Endothelial cell of umbilical vein (primary cell): ENCODE data around the gene MRPS18B. TPM values are rescaled to one million over a fixed set of nuclear protein-coding genes. Genes with fewer than 3 reads are reported as not detected.

Experiments
- BruUV-seq: library from RNA; stranded (reverse); fragments of 400-500 nt; replicated peaks from 2 replicates; lab custom pipeline; 2021; lab: Mats Ljungman, UMichigan
- CTCF ChIA-PET: fragments of 300-600, 350-600 bp; sonication (Branson Sonifier 250); formaldehyde crosslinking; loops from one replicate; lab custom pipeline; 2021; ENCODE audit warnings: antibody characterized with exemption, inconsistent platforms; lab: Charles Lee
- POLR2A ChIA-PET: fragments of 300-600, 350-600 bp; sonication (Branson Sonifier 250); formaldehyde crosslinking; loops from one replicate; lab custom pipeline; 2021; ENCODE audit warnings: antibody characterized with exemption, inconsistent platforms; lab: Charles Lee
- DNase-seq: peaks from one replicate; pipeline ENCODE4 v3.0.0-alpha.2; 2011; ENCODE audit warnings: low read depth, low spot score
- FAIRE-seq: peaks from 2 replicates; lab custom pipeline; 2011; peaks lifted over from hg19 to GRCh38; lab: Jason Lieb, UNC
- H2AFZ ChIP-seq: 2 replicates; pipeline ENCODE4 v1.6.0; 2012; ENCODE audit warnings: low read depth, low read length, control low read depth, inconsistent platforms
- H3K27ac ChIP-seq: 2 replicates; pipeline ENCODE4 v1.5.1; 2011; ENCODE audit warnings: low read depth, mild to moderate bottlenecking, control low read depth, low read length, moderate library complexity; ENCODE audit not compliant: insufficient read depth
- H3K27me3 ChIP-seq, 2 experiments: 2 replicates each; pipeline versions ENCODE4 v1.6.0 to v1.6.1; 2011; ENCODE audit warnings: low read length in 2 of 2, mixed read lengths in 1 of 2; ENCODE audit not compliant: control insufficient read depth in 2 of 2, insufficient read depth in 2 of 2
- H3K36me3 ChIP-seq, 2 experiments: 2 replicates in 1 of 2; 3 replicates in 1 of 2; pipeline ENCODE4 v1.5.1; 2011; ENCODE audit warnings: low read length in 2 of 2, mild to moderate bottlenecking in 1 of 2, moderate library complexity in 1 of 2; ENCODE audit not compliant: control insufficient read depth in 2 of 2, insufficient read depth in 2 of 2; ENCODE audit errors: extremely low read depth in 1 of 2
- H3K4me1 ChIP-seq: 3 replicates; pipeline ENCODE4 v1.5.1; 2011; ENCODE audit warnings: mild to moderate bottlenecking, low read length; ENCODE audit not compliant: control insufficient read depth, insufficient read depth; ENCODE audit errors: extremely low read depth
- H3K4me2 ChIP-seq: 2 replicates; pipeline ENCODE4 v1.6.1; 2011; ENCODE audit warnings: low read length, control low read depth, mixed read lengths; ENCODE audit not compliant: insufficient read depth
- H3K4me3 ChIP-seq, 3 experiments: fragments of 200-600 bp in 1 of 3; sonication (generic), shearing (Covaris generic) in 1 of 3; replicated peaks in 1 of 3; 2 replicates each; pipeline ENCODE4 v1.5.1; 2011 to 2016; ENCODE audit warnings: control low read depth in 3 of 3, low read length in 3 of 3, mild to moderate bottlenecking in 2 of 3, inconsistent platforms in 1 of 3, low read depth in 1 of 3, moderate library complexity in 1 of 3; ENCODE audit not compliant: insufficient read depth in 1 of 3
- H3K79me2 ChIP-seq: 2 replicates; pipeline ENCODE4 v1.6.0; 2012; ENCODE audit warnings: low read length, inconsistent platforms; ENCODE audit not compliant: control insufficient read depth, insufficient read depth
- H3K9ac ChIP-seq: replicated peaks from 2 replicates; pipeline ENCODE3; 2011; ENCODE audit warnings: low read length, control low read depth; ENCODE audit not compliant: insufficient read depth; ENCODE audit errors: extremely low read depth
- H3K9me1 ChIP-seq: replicated peaks from 3 replicates; pipeline ENCODE4 v1.6.0; 2011; ENCODE audit warnings: mild to moderate bottlenecking, low read length; ENCODE audit not compliant: control insufficient read depth, insufficient read depth; ENCODE audit errors: extremely low read depth
- H3K9me3 ChIP-seq: replicated peaks from 2 replicates; pipeline ENCODE4 v1.5.1; 2012; ENCODE audit warnings: low read length, inconsistent platforms; ENCODE audit not compliant: control insufficient read depth, insufficient read depth
- H4K20me1 ChIP-seq: replicated peaks from 2 replicates; pipeline ENCODE3; 2011; ENCODE audit warnings: mild to moderate bottlenecking, low read length; ENCODE audit not compliant: control insufficient read depth, insufficient read depth; ENCODE audit errors: extremely low read depth
- CTCF ChIP-seq, 2 donors: IDR thresholded peaks; 1 replicate in 1 of 2; 2 replicates in 1 of 2; pipeline ENCODE4 v1.5.1; 2011; ENCODE audit warnings: low read length in 2 of 2, mild to moderate bottlenecking in 2 of 2, moderate library complexity in 2 of 2, control low read depth in 1 of 2, inconsistent platforms in 1 of 2, low read depth in 1 of 2; ENCODE audit not compliant: insufficient read depth in 1 of 2; ENCODE audit errors: extremely low read depth in 1 of 2
- EZH2 ChIP-seq: IDR thresholded peaks from 2 replicates; pipeline ENCODE4 v1.6.1; 2012; ENCODE audit warnings: borderline replicate concordance, low read depth, mild to moderate bottlenecking, moderate library complexity, low read length, inconsistent platforms; ENCODE audit not compliant: severe bottlenecking
- FOS ChIP-seq: IDR thresholded peaks from 2 replicates; pipeline ENCODE4 v1.6.1; 2011; ENCODE audit warnings: mild to moderate bottlenecking, low read length, moderate library complexity, borderline replicate concordance; ENCODE audit not compliant: insufficient read depth
- GATA2 ChIP-seq: IDR thresholded peaks from 2 replicates; pipeline ENCODE4 v1.7.0; 2011; ENCODE audit warnings: low read depth, mild to moderate bottlenecking, moderate library complexity, mixed read lengths, low read length; ENCODE audit not compliant: insufficient read length, insufficient read depth
- JUN ChIP-seq: IDR thresholded peaks from 2 replicates; pipeline ENCODE4 v1.6.1; 2011; ENCODE audit warnings: borderline replicate concordance, low read depth; ENCODE audit not compliant: insufficient read length, insufficient read depth
- MAX ChIP-seq: IDR thresholded peaks from 2 replicates; pipeline ENCODE4 v1.6.1; 2011; ENCODE audit not compliant: insufficient read depth, insufficient read length
- MYC ChIP-seq: IDR thresholded peaks from one replicate; pipeline ENCODE4 v1.6.1; 2011; ENCODE audit warnings: mild to moderate bottlenecking, low read depth, low read length
- POLR2A ChIP-seq: IDR thresholded peaks from 2 replicates; pipeline ENCODE4 v1.6.1; 2012; ENCODE audit warnings: low read depth, mild to moderate bottlenecking, control low read depth, low read length
- POLR2AphosphoS5 ChIP-seq: IDR thresholded peaks from 2 replicates; pipeline ENCODE4 v1.6.1; 2012; ENCODE audit warnings: low read depth, mild to moderate bottlenecking, control low read depth, low read length, moderate library complexity; ENCODE audit not compliant: insufficient read depth
- dilution Hi-C: fragments of 300-500 bp; cut with MboI; formaldehyde crosslinking; loops from one replicate; pipeline ENCODE4 v1.15.0; 2019; ENCODE audit warnings: low sequenced_read_pairs; ENCODE audit not compliant: extremely low pct_ligation_motif_present
- intact Hi-C: fragments of 100-400 bp; cut with micrococcal nuclease; formaldehyde crosslinking; loops from one replicate; pipeline ENCODE4 v1.10.0; 2022
- polyA plus RNA-seq, 4 experiments: library from polyadenylated mRNA; depleted of rRNA in 3 of 4; stranded (reverse) in 3 of 4; unstranded in 1 of 4; fragments of >200 nt; gene quantifications; 2 replicates each; pipeline versions ENCODE4 v1.2.1 to v1.2.3, GENCODE V29; 2011 to 2012; ENCODE audit warnings: missing spikeins in 1 of 4
- total RNA-seq: library from RNA; stranded (reverse); gene quantifications from 2 replicates; pipeline ENCODE4 v1.2.3, GENCODE V29; 2021

The MRPS18B gene
- total and polyA plus RNA-seq, 2 donors (not counting 3 experiments of a cell fraction or from before 2014, with no cell fraction given): 32.6 to 49.1 TPM

GRCh38 chr6:30572148-30572547 lies 45.5 kb upstream of the MRPS18B start:
- Histone ChIP-seq H3K27ac (peak overlapping the region; percentile 86), H3K4me3 (peak overlapping the region; percentile 57 to 86 (median 68)), H3K79me2 (peaks cover 45% of the 10 kb centered on the region), H4K20me1 (no peaks in the 10 kb centered on the region), H3K4me2 (peak overlapping the region; percentile 87), H3K27me3 (no peaks in the 10 kb centered on the region), H3K4me1 (peaks cover 18% of the 10 kb centered on the region), H3K9ac (peak overlapping the region; percentile 90), H3K9me1 (no peaks in the 10 kb centered on the region), H3K9me3 (no peaks in the 10 kb centered on the region), H3K36me3 (peaks cover 0 to 2% of the 10 kb centered on the region in 2 experiments), H2AFZ (no peak overlapping the region)
- DNase-seq (no peak), FAIRE-seq (no peak)
- POLR2A ChIA-PET: no interaction called here
- no TSS peak for BruUV-seq
- intact Hi-C loops (no loop called here), dilution Hi-C loops (no loop called here)
- no peak for TF ChIP-seq GATA2
- no peak for TF ChIP-seq POLR2AphosphoS5
- TF ChIP-seq MYC: no peak
- TF ChIP-seq MAX: no peak
- TF ChIP-seq FOS: no peak
- TF ChIP-seq POLR2A: no peak
- no peak for TF ChIP-seq JUN
- no peak for TF ChIP-seq CTCF (IDR thresholded peaks at IDR 0.05; ENCODE audit: extremely low read depth in 1 of 2, insufficient read depth in 1 of 2, low read depth in 1 of 2, low read length in 2 of 2)
- no peak for TF ChIP-seq EZH2
- CTCF ChIA-PET: no interaction called here
